ENCODE measurements around the gene LCP1.

The LCP1 gene

DNA sequence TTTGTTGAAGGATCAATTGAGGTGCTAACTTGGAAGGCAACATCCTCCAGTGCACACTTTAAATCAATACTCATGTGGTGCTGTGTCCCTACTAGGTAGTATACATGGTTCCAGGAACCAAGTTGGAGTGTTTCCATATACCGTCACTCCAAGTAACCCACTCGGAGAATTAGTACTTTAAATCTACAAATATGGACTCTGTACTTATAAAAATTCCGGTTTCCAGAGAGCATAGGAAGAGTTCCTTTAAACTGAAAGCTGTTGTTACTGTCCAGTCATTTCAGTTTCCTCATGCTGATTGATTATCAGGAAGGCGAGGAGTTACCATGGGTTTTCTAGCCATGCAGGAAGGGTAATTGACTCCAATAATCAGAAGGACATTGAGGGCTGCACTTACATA, 84.3 kb downstream of the LCP1 start:
- no peak for DNase-seq (ENCODE audit: low read depth)
- no peak for TF ChIP-seq CTCF (IDR thresholded peaks at IDR 0.05; ENCODE audit: low read depth, low read length, missing control alignments)

DNA sequence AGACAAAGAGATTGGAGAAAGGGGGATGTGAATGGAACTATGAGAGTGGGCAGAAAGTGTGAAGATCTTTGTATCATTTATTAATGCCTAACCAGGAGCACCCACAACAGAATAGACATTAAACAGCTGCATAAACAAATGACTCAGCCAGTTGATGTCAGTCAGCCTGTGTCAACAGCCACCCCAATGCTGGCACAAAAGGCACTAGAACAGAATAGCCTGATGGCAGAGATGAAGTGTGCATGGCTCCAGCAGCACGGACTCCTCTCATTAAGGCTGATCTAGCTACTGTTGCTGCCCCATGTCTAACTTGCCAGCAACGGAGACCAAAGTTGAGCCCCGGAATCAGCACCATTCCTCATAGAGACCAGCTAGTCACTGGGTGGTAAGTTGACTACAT, 85.0 kb downstream of the LCP1 start:
- no peak for DNase-seq (ENCODE audit: low read depth)
- no peak overlapping the region for H3K4me3 ChIP-seq (ENCODE audit: low read depth, low read length)
- no peak for TF ChIP-seq CTCF (IDR thresholded peaks at IDR 0.05; ENCODE audit: low read depth, low read length, missing control alignments)

More for the DNA sequence above, 84.3 kb downstream of the LCP1 start:
- no peak overlapping the region for H3K4me3 ChIP-seq (ENCODE audit: low read depth, low read length)

GRCh38 chr13:46094478-46094877, 87.5 kb downstream of the LCP1 start:
- no peak overlapping the region for H3K4me3 ChIP-seq (ENCODE audit: low read depth, low read length)
- no peak for DNase-seq (ENCODE audit: low read depth)
- no peak for TF ChIP-seq CTCF (IDR thresholded peaks at IDR 0.05; ENCODE audit: low read depth, low read length, missing control alignments)

DNA sequence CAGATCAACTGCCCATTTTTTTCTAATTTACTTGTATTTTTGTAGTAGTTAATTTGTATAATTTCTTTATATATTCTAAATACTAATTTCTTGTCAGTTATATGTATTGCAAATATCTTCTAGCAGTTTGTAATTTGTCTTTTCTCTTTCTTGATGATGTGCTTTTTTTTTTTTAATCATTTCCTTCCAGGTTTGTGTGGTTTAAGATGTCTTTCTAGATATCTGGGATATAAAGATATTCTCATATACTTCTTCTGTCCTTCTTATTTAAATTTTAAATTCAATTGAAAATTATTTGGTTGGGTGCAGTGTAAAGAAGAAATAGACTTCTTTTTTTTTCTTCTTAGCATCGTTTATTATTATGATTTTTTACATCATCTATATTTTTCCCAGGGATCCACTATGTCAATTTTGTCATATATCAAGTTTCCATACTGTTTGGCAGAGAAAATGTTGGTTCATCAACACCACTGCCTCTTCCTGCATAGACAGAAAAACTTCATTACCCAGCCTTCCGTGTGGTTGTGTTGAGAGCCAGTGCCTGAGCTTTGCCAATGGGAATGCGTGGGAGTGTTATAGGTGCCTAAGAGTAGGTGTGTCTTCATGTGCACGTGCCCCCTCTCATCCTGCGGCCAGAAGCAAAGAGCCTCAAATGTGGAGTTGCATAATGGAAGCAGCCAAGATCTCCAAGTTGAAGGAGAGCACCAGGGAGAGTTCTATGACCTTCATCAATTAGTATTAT, 93.0 kb downstream of the LCP1 start:
- DNase-seq (ENCODE audit: low read depth), result no peak
- TF ChIP-seq CTCF (IDR thresholded peaks at IDR 0.05; ENCODE audit: low read depth, low read length, missing control alignments), result no peak
- no peak overlapping the region for H3K4me3 ChIP-seq (ENCODE audit: low read depth, low read length)

- no peak for DNase-seq (ENCODE audit: low read depth)
- no peak for TF ChIP-seq CTCF (IDR thresholded peaks at IDR 0.05; ENCODE audit: low read depth, low read length, missing control alignments)
- H3K4me3 ChIP-seq (ENCODE audit: low read depth, low read length), result no peak overlapping the region
These were observed 94.5 kb downstream of the LCP1 start for GRCh38 chr13:46087481-46087880.

DNA sequence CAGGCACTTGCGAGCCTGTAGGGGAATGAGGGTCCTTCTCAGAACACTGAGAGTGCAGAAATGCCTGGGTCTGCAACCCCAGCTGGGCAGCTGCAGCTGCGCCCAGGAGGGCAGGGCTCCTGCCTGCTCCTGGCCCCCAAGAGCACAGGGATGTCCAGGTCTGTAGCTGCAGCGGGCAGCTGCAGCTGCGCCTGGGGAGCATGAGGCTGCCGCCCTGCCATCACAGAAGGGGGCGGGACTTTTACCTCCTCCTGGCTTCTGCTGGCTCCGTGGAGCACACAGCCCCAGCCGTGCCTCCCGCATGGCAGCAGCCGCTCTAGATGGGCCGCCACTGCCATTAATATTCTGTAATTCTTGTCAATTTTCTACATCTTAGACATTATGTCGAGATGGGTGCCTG, 95.0 kb downstream of the LCP1 start:
- TF ChIP-seq CTCF (IDR thresholded peaks at IDR 0.05; ENCODE audit: low read depth, low read length, missing control alignments), result no peak
- no peak for DNase-seq (ENCODE audit: low read depth)
- no peak overlapping the region for H3K4me3 ChIP-seq (ENCODE audit: low read depth, low read length)

- TF ChIP-seq CTCF (IDR thresholded peaks at IDR 0.05; ENCODE audit: low read depth, low read length, missing control alignments), result no peak
- DNase-seq (ENCODE audit: low read depth), result no peak
- no peak overlapping the region for H3K4me3 ChIP-seq (ENCODE audit: low read depth, low read length)
These were observed 95.5 kb downstream of the LCP1 start for GRCh38 chr13:46086421-46086922.
